ENCODE data around the gene ZNF629. TPM values are rescaled to one million over a fixed set of nuclear protein-coding genes. Genes with fewer than 3 reads are reported as not detected.

Gene ZNF629
- total and polyA plus RNA-seq, 2 donors (not counting 1 experiment from before 2014, with no cell fraction given): 1.2 to 6.9 TPM

DNA sequence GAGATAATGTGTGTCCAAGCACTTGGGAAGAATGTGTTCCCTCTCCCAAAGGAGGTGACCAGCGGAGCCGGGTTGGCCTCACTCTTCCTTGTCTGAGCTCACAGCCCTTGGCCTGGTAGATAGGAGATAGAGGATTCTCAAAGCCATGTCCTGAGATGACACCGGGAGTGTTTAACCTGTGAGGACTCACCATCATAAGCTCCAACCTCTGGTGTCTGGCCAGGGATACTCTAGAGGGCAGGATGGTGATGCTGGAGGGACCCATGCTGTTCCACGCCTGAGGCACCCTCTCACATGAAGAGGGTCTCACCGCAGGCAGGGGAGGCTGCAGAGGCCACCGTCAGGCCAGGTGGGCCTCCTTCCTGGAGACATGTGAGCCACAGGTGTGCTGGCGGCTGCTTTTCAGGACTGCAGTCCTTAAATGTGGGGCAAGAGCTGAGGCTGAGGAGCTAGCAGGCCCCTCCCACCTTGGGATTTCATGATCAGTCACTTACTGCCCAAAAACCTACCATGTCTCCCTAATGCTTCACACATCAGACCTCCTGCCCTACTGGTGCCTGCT, 6.6 kb upstream of the ZNF629 start:
- Histone ChIP-seq H3K4me2 (replicated peaks; ENCODE audit: low read depth, low read length, poor library complexity, severe bottlenecking) (no peak overlapping the region), H4K20me1 (ENCODE audit: control insufficient read depth, insufficient read depth, low read length, poor library complexity, severe bottlenecking) (no peaks in the 10 kb centered on the region), H3K36me3 (replicated peaks in 1 of 2; ENCODE audit: control extremely low read depth in 1 of 2, control insufficient read depth in 1 of 2, extremely low read depth in 1 of 2, insufficient read depth in 2 of 2, low read length in 1 of 2) (no peaks in the 10 kb centered on the region), H3K27me3 (replicated peaks in 1 of 4; ENCODE audit: control extremely low read depth in 1 of 4, control insufficient read depth in 3 of 4, insufficient read depth in 4 of 4, low read length in 3 of 4) (no peaks in the 10 kb centered on the region), H3K27ac (ENCODE audit: low read length in 2 of 2) (no peak overlapping the region), H3K9me3 (ENCODE audit: control extremely low read depth in 1 of 3, control insufficient read depth in 2 of 3, insufficient read depth in 1 of 3, low read length in 2 of 3) (no peaks in the 10 kb centered on the region), H3K4me3 (ENCODE audit: control extremely low read depth in 1 of 5, extremely low read depth in 1 of 5, insufficient read depth in 1 of 5, low read depth in 2 of 5, low read length in 4 of 5) (no peak overlapping the region), H3K79me2 (ENCODE audit: control insufficient read depth, insufficient read depth, low read length) (no peaks in the 10 kb centered on the region), H3K9ac (ENCODE audit: low read length) (no peak overlapping the region), H3K4me1 (ENCODE audit: control insufficient read depth in 2 of 2, insufficient read depth in 2 of 2, low read length in 2 of 2) (no peaks in the 10 kb centered on the region), H2AFZ (ENCODE audit: insufficient read depth, low read depth, low read length, poor library complexity, severe bottlenecking) (no peak overlapping the region)
- no peak for DNase-seq
- 91% methylated on average over 4 of the region's 7 CpGs for WGBS (ENCODE audit: insufficient coverage)
- no peaks in the 10 kb centered on the region for H3K9me3 Mint-ChIP-seq (ENCODE audit: insufficient read depth)
- intact Hi-C loops (cut with micrococcal nuclease): no loop called here
- H3K27ac Mint-ChIP-seq: no peak overlapping the region
- H3K4me1 Mint-ChIP-seq: no peaks in the 10 kb centered on the region
- no peak overlapping the region for H3K4me3 Mint-ChIP-seq
- H3K27me3 Mint-ChIP-seq: no peaks in the 10 kb centered on the region
- ChIA-PET POLR2A (interaction anchor here (0.6 kb wide), 2 partner anchors 86 to 147 kb away, joined by 3 to 7 read pairs; no protein-coding TSS in a partner anchor), CTCF (no interaction called here)
- no peak for ATAC-seq (ENCODE audit: low read depth)
- TF ChIP-seq EZH2 (IDR thresholded peaks at IDR 0.05; ENCODE audit: borderline replicate concordance, insufficient read depth, low read depth, low read length, poor library complexity, severe bottlenecking): no peak
- TF ChIP-seq, protein P1, sequence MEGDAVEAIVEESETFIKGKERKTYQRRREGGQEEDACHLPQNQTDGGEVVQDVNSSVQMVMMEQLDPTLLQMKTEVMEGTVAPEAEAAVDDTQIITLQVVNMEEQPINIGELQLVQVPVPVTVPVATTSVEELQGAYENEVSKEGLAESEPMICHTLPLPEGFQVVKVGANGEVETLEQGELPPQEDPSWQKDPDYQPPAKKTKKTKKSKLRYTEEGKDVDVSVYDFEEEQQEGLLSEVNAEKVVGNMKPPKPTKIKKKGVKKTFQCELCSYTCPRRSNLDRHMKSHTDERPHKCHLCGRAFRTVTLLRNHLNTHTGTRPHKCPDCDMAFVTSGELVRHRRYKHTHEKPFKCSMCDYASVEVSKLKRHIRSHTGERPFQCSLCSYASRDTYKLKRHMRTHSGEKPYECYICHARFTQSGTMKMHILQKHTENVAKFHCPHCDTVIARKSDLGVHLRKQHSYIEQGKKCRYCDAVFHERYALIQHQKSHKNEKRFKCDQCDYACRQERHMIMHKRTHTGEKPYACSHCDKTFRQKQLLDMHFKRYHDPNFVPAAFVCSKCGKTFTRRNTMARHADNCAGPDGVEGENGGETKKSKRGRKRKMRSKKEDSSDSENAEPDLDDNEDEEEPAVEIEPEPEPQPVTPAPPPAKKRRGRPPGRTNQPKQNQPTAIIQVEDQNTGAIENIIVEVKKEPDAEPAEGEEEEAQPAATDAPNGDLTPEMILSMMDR (IDR thresholded peaks at IDR 0.05): no peak

DNA sequence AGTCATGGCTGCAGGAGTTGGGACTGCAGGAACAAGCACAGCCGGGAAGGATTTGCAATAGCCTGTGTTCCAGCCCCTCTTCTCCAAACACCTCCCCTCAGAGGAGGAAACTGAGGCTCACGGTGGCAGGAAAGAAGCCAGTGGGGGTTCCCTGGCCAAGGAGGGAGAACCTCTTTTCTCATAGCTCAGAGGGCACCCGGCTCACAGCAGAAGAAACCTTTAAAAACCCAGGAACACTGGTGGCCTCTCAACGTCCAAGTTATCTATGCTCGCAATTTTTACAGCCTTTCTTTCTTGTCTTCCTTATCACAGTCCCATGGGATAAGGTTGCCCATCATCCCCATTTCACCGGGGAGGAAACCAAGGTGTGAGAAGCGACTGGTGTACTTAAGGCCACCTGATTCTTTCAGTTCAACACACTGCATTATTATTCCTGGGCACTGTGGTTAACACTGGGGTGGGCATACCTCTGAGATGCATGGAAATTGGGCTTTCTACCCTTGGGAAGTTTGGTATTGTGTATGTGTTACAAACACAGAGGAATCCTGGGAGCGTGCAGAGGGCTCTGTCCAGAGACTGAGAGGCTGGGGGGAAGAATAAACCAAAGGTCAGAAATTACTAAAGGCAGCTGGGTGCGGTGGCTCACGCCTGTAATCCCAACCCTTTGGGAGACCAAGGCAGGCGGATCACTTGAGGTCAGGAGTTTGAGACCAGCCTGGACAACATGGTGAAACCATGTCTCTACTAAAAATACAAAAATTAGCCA, 791 bp upstream of the ZNF629 start:
- Mint-ChIP-seq H3K4me3 (peak overlapping the region; percentile 87), H3K27me3 (peaks cover 10% of the 10 kb centered on the region), H3K9me3 (ENCODE audit: insufficient read depth) (no peaks in the 10 kb centered on the region), H3K27ac (peak overlapping the region; percentile 32), H3K4me1 (peaks cover 17% of the 10 kb centered on the region)
- CTCF ChIA-PET: interaction anchor here (1.0 kb wide), 1 partner anchor 17 kb away, joined by 9 read pairs; no protein-coding TSS in a partner anchor
- POLR2A ChIA-PET: interaction anchor here (1.6 kb wide), 1 partner anchor 18 kb away, joined by 15 read pairs; no protein-coding TSS in a partner anchor
- Histone ChIP-seq H3K27ac (ENCODE audit: low read length in 2 of 2) (no peak overlapping the region), H3K9ac (ENCODE audit: low read length) (peak overlapping the region; percentile 76), H3K4me3 (ENCODE audit: control extremely low read depth in 1 of 5, extremely low read depth in 1 of 5, insufficient read depth in 1 of 5, low read depth in 2 of 5, low read length in 4 of 5) (peak overlapping the region; percentile 54 to 84 (median 80)), H3K79me2 (ENCODE audit: control insufficient read depth, insufficient read depth, low read length) (no peaks in the 10 kb centered on the region), H3K36me3 (replicated peaks in 1 of 2; ENCODE audit: control extremely low read depth in 1 of 2, control insufficient read depth in 1 of 2, extremely low read depth in 1 of 2, insufficient read depth in 2 of 2, low read length in 1 of 2) (no peaks in the 10 kb centered on the region), H3K9me3 (ENCODE audit: control extremely low read depth in 1 of 3, control insufficient read depth in 2 of 3, insufficient read depth in 1 of 3, low read length in 2 of 3) (no peaks in the 10 kb centered on the region), H2AFZ (ENCODE audit: insufficient read depth, low read depth, low read length, poor library complexity, severe bottlenecking) (peak overlapping the region; percentile 79), H3K4me1 (ENCODE audit: control insufficient read depth in 2 of 2, insufficient read depth in 2 of 2, low read length in 2 of 2) (peaks cover 16 to 20% of the 10 kb centered on the region in 2 donors), H3K27me3 (replicated peaks in 1 of 4; ENCODE audit: control extremely low read depth in 1 of 4, control insufficient read depth in 3 of 4, insufficient read depth in 4 of 4, low read length in 3 of 4) (peaks cover 0 to 17% (median 4%) of the 10 kb centered on the region in 4 experiments), H4K20me1 (ENCODE audit: control insufficient read depth, insufficient read depth, low read length, poor library complexity, severe bottlenecking) (no peaks in the 10 kb centered on the region), H3K4me2 (replicated peaks; ENCODE audit: low read depth, low read length, poor library complexity, severe bottlenecking) (peak overlapping the region; percentile 96)
- TF ChIP-seq, protein P1 (IDR thresholded peaks at IDR 0.05): no peak
- TF ChIP-seq EZH2 (IDR thresholded peaks at IDR 0.05; ENCODE audit: borderline replicate concordance, insufficient read depth, low read depth, low read length, poor library complexity, severe bottlenecking): no peak
- ATAC-seq (ENCODE audit: low read depth) (no peak), DNase-seq (no peak)
- 71% methylated on average over 7 of the region's 11 CpGs for WGBS (ENCODE audit: insufficient coverage)
- intact Hi-C loops (cut with micrococcal nuclease): loop anchor here (1.0 kb wide), 1 partner anchor 18 kb away; no protein-coding TSS in a partner anchor

Data from B cell (primary cell).